ENCODE data around the gene CSAD. TPM values are rescaled to one million over a fixed set of nuclear protein-coding genes. Genes with fewer than 3 reads are reported as not detected.

CSAD gene
- total RNA-seq, 2 experiments from 2014 or later, result 25.8 to 26.9 TPM

- H3K79me2 ChIP-seq (ENCODE audit: insufficient read depth, low read depth, low read length), result no peaks in the 10 kb centered on the region
- TF ChIP-seq EZH2phosphoT487 (IDR thresholded peaks at IDR 0.05; ENCODE audit: borderline replicate concordance, low read depth, low read length) (no peak), CTCF (conservative IDR thresholded peaks at IDR 0.05; ENCODE audit: low read length) (no peak)
- no peak overlapping the region for H3K4me3 ChIP-seq (ENCODE audit: low read depth, low read length, poor library complexity, severe bottlenecking)
- POLR2A ChIA-PET, result interaction anchor here (1.0 to 3.4 kb wide), 7 partner anchors 20 to 185 kb away, joined by 3 to 13 read pairs (median 5); partner anchors contain the start of genes AAAS and ESPL1
- BruUV-seq (replicated peaks), result no TSS peak
- H4K20me1 ChIP-seq (ENCODE audit: insufficient read depth, low read length), result no peaks in the 10 kb centered on the region
- H3K4me2 ChIP-seq (ENCODE audit: low read length), result peak overlapping the region; percentile 33; the same call in 1 of the 2 replicates
- CTCF ChIA-PET (ENCODE audit: unreplicated experiment), result interaction anchor here (0.9 to 2.4 kb wide), 8 partner anchors 32 to 161 kb away, joined by 3 to 14 read pairs (median 5); partner anchors contain the start of genes AAAS and ESPL1
- intact Hi-C loops (cut with micrococcal nuclease; ENCODE audit: unreplicated experiment), result loop anchor here (1.0 to 2.0 kb wide), 8 partner anchors 20 to 185 kb away; partner anchors contain the start of genes AAAS, CSAD, ESPL1 and ZNF740
- H3K36me3 ChIP-seq (ENCODE audit: insufficient read depth, low read length), result no peaks in the 10 kb centered on the region
- H3K9me2 ChIP-seq (ENCODE audit: insufficient read depth, low read length), result no peaks in the 10 kb centered on the region
- no peak for DNase-seq (ENCODE audit: low spot score)
- no peaks in the 10 kb centered on the region for H3K9me3 ChIP-seq (ENCODE audit: low read length)
- H3K4me1 ChIP-seq (ENCODE audit: insufficient read depth, low read length, poor library complexity, severe bottlenecking), result peaks cover 11% of the 10 kb centered on the region
- no peak overlapping the region for H3K27ac ChIP-seq (ENCODE audit: low read depth, low read length, poor library complexity, severe bottlenecking)
- H2AFZ ChIP-seq (ENCODE audit: low read length), result peak overlapping the region; percentile 71; the same call in 1 of the 2 replicates
Measured at GRCh38 chr12:53160000-53160399, 20.7 kb downstream of the CSAD start.

DNA sequence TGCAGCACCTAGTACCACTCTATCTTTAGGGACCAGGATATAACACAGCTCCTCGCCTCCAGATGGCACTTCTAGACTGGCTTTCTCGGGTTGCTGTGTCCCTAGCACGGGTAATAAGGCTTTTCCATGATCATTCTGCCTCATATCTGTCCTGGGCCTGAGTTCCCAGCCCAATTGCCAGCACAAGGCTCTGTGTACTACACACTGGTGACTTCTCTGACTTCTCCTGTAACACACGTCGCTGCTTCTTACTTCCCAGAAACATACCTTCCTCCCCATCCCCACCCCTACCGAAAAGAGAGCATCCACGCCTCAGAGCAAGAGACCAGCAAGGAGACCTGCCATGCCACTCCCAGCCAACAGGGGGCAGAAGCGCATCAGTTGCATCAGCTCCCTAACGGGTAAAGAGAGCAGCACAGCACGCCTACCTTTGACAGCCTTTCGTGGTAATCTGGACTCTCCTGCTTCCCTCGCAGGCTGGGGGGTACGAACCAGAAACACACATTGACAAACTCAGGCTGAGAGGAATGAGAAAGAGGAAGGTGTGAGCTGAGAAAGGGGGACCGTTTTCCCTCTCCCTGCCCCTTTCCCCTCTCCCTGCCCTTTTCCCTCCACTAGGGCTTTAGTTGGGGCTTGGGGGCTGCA, 21.4 kb downstream of the CSAD start:
- no peaks in the 10 kb centered on the region for H3K9me3 ChIP-seq (ENCODE audit: low read length)
- no peak overlapping the region for H3K27ac ChIP-seq (ENCODE audit: low read depth, low read length, poor library complexity, severe bottlenecking)
- peaks cover 11% of the 10 kb centered on the region for H3K4me1 ChIP-seq (ENCODE audit: insufficient read depth, low read length, poor library complexity, severe bottlenecking)
- peak overlapping the region; percentile 41 for H3K4me3 ChIP-seq (ENCODE audit: low read depth, low read length, poor library complexity, severe bottlenecking)
- ChIA-PET POLR2A (interaction anchor here (0.7 to 3.4 kb wide), 9 partner anchors 20 to 186 kb away, joined by 3 to 13 read pairs (median 4); partner anchors contain the start of genes AAAS and ESPL1), CTCF (ENCODE audit: unreplicated experiment) (interaction anchor here (0.8 to 2.4 kb wide), 9 partner anchors 28 to 162 kb away, joined by 3 to 14 read pairs (median 4); partner anchors contain the start of genes AAAS and ESPL1)
- peak; percentile 92 for DNase-seq (ENCODE audit: low spot score)
- no peaks in the 10 kb centered on the region for H3K9me2 ChIP-seq (ENCODE audit: insufficient read depth, low read length)
- peak overlapping the region; percentile 71 for H2AFZ ChIP-seq (ENCODE audit: low read length)
- TF ChIP-seq EZH2phosphoT487 (IDR thresholded peaks at IDR 0.05; ENCODE audit: borderline replicate concordance, low read depth, low read length) (no peak), CTCF (conservative IDR thresholded peaks at IDR 0.05; ENCODE audit: low read length) (peak; percentile 99)
- H3K4me2 ChIP-seq (ENCODE audit: low read length), result peak overlapping the region; percentile 58
- BruUV-seq (replicated peaks), result no TSS peak
- H4K20me1 ChIP-seq (ENCODE audit: insufficient read depth, low read length), result no peaks in the 10 kb centered on the region
- intact Hi-C loops (cut with micrococcal nuclease; ENCODE audit: unreplicated experiment), result loop anchor here (1.0 to 2.0 kb wide), 8 partner anchors 21 to 186 kb away; partner anchors contain the start of genes AAAS, CSAD, ESPL1 and ZNF740
- H3K36me3 ChIP-seq (ENCODE audit: insufficient read depth, low read length), result no peaks in the 10 kb centered on the region
- no peaks in the 10 kb centered on the region for H3K79me2 ChIP-seq (ENCODE audit: insufficient read depth, low read depth, low read length)

All from OCI-LY7 (cell line).